ENCODE results near the gene LAMC3.

Gene LAMC3

DNA sequence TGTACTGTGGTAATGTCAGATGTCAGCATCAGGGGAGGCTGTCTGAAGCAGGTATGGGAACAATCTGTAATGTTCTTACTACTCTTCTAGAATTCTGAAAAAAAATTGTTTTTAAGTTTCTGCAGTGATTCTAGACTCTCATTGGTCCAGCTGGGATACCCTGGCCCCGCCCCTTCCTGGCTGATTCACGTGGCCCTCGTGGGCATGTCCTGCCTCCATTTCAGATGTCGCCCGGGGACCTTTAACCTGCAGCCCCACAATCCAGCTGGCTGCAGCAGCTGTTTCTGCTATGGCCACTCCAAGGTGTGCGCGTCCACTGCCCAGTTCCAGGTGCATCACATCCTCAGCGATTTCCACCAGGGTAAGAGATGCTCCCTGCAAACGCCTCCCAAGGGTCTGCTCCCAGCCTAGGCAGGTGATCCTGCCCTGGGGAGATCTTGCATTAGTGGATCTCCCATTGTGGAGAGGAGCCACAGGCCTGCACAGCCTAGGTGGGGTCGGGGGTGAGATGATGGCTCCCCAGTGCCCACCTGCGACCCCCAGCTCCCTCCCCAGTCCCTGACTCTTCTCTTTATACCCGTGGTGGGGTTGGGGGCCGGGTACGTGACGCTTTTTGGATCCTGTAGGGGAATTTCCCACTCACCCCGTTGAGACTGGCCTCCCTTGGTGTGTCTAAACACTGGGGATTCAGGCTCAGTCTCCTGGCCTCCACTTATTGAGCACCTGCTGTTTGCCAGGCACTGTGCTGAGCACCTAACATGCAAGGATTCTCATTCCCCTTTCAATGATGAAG is 36.5 kb downstream of the LAMC3 start:
- no peak overlapping the region for H3K4me3 ChIP-seq (replicated peaks; ENCODE audit: low read depth, low read length)
- DNase-seq (ENCODE audit: low read depth) = no peak

DNA sequence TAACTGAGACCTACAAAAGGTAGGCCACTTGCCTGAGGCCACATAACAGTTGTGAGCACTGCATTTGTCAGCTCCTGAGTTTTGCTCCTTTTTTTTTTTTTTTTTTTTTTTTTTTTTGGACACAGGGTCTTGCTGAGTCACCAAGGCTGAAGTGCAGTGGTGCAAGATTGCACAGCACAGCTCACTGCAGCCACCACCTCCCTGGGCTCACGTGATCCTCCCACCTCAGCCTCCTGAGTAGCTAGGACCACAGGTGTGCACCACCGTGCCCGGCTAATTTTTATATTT is 37.1 kb downstream of the LAMC3 start:
- TF ChIP-seq, protein P1, sequence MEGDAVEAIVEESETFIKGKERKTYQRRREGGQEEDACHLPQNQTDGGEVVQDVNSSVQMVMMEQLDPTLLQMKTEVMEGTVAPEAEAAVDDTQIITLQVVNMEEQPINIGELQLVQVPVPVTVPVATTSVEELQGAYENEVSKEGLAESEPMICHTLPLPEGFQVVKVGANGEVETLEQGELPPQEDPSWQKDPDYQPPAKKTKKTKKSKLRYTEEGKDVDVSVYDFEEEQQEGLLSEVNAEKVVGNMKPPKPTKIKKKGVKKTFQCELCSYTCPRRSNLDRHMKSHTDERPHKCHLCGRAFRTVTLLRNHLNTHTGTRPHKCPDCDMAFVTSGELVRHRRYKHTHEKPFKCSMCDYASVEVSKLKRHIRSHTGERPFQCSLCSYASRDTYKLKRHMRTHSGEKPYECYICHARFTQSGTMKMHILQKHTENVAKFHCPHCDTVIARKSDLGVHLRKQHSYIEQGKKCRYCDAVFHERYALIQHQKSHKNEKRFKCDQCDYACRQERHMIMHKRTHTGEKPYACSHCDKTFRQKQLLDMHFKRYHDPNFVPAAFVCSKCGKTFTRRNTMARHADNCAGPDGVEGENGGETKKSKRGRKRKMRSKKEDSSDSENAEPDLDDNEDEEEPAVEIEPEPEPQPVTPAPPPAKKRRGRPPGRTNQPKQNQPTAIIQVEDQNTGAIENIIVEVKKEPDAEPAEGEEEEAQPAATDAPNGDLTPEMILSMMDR (IDR thresholded peaks at IDR 0.05; ENCODE audit: low read length, missing control alignments) = no peak
- H3K4me3 ChIP-seq (replicated peaks; ENCODE audit: low read depth, low read length) = no peak overlapping the region
- no peak for DNase-seq (ENCODE audit: low read depth)

More for the DNA sequence above, 36.5 kb downstream of the LAMC3 start:
- TF ChIP-seq, protein P1 (IDR thresholded peaks at IDR 0.05; ENCODE audit: low read length, missing control alignments) = no peak

DNA sequence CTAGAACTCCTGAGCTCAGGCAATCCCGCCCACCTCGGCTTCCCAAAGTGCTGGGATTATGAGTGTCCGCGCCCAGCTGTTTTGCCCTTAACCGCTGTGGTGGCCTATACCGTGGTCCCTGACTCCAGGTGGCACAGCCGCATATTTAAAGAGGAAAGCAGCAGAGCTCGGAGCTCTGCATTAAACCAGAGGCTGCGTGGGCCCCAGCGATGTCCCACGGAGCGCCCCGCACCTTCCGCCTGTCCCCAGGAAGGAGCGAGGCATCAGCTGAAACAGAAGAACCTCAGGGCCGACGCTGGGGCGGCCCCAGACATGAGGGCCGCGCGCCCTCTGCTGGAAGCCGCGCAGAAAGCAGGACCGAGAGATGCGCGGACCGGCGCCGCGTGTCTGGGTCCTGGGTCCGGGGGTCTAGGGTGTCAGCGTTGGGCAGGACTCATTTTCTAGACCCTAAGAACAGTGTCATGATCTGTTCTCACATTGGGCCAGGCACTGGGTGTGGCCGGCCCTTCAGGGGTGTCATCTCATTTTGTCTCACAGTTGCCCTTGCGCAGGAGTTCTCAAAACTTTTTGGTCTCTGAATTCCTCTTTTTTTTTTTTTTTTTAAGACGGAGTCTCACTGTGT is 37.7 kb downstream of the LAMC3 start:
- TF ChIP-seq, protein P1 (IDR thresholded peaks at IDR 0.05; ENCODE audit: low read length, missing control alignments) = peak; percentile 91
- H3K4me3 ChIP-seq (replicated peaks; ENCODE audit: low read depth, low read length) = no peak overlapping the region
- peak; percentile 64 for DNase-seq (ENCODE audit: low read depth)

DNA sequence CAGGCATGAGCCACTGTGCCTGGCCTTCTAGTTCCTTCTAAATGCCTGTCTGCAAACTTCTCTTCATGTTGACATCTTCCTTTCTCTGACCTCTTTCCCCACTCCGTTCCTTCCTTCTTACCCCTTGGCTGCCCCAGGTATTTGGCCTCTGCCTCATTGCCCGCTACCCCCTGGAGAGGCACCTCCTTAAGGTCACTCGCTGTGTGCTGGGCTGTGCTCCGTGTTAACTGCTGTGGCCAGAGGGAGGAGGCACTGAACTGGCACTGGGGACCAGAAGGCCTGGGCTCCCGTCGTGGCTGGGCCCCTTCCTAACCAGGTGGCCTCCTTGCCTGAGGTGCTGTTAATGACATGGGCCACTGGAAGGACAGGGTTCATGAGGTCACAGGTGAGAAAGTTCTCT is 39.4 kb downstream of the LAMC3 start:
- no peak for DNase-seq (ENCODE audit: low read depth)
- TF ChIP-seq, protein P1 (IDR thresholded peaks at IDR 0.05; ENCODE audit: low read length, missing control alignments) = no peak
- no peak overlapping the region for H3K4me3 ChIP-seq (replicated peaks; ENCODE audit: low read depth, low read length)

DNA sequence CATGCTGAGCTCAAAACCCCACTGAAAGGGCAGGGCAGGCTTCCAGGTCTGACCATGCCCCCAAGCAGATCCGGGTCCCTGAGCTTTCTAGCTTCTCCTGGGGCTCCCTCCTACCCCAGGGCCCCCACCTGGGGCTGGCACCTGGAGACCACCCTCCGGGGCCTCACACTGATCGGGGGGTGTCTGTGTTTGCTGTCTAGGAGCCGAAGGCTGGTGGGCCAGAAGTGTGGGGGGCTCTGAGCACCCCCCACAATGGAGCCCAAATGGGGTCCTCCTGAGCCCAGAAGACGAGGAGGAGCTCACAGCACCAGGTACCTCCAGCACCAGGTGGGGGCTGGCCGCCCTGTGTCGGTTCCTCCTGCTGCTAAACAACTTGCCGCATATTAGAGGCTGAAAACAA is 39.8 kb downstream of the LAMC3 start:
- TF ChIP-seq, protein P1 (IDR thresholded peaks at IDR 0.05; ENCODE audit: low read length, missing control alignments) = no peak
- H3K4me3 ChIP-seq (replicated peaks; ENCODE audit: low read depth, low read length) = no peak overlapping the region
- DNase-seq (ENCODE audit: low read depth) = no peak

DNA sequence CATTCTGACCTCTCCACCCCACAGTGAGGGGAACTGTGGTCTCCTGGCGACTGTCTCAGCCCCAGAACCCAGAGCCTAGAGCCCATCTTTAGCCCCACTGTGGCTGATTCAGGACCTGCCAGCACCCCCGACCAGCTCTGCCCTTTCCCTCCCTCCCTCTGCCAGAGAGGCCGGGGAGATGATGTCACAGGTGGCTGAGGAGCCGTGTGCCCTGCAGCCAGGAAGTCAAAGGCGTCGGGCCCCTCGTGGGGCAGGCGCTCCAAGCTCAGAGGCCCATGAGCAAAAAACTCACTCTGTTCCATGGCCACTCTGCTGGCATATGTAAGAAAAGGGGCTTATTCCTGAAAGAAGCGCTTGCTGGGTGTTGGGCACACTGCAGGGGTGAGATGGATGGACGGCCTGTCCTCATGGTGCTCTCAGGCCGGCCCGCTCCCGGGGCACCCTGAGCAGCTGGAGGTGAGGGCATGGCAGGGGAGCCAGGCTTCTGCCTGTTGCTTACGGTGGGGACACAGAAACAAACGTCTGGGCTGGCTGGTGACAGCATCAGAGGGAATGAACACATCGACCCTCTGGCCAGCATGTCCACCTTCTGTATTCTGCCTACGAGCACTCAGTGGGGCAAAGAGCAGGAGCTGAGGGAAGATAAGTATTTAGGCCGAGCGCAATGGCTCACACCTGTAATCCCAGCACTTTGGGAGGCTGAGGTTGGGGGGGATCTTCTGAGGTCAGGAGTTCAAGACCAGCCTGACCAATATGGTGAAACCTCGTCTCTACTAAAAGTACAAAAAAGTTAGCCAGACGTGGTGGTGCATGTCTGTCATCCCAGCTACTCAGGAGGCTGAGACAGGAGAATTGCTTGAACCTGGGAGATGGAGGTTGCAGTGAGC is 41.1 kb downstream of the LAMC3 start:
- no peak overlapping the region for H3K4me3 ChIP-seq (replicated peaks; ENCODE audit: low read depth, low read length)
- TF ChIP-seq, protein P1 (IDR thresholded peaks at IDR 0.05; ENCODE audit: low read length, missing control alignments) = no peak
- no peak for DNase-seq (ENCODE audit: low read depth)

Data from fibroblast of pulmonary artery (primary cell).